COLO829 (cell line): ENCODE measurements around the gene OPCML.

Experiments used
- DNase-seq: peaks from one replicate; pipeline ENCODE4 v3.0.0; 2012; ENCODE audit warnings: low spot score

OPCML gene

GRCh38 chr11:133531971-133532651 is at the start of gene OPCML:
OPCML (minus strand) TSS chr11:133532501.
- DNase-seq = no peak

- no peak for DNase-seq
Measured at GRCh38 chr11:133581091-133581490, 48.8 kb upstream of the OPCML start.

GRCh38 chr11:133579165-133580031 is 47.1 kb upstream of the OPCML start:
- DNase-seq = no peak

- DNase-seq = no peak
Measured at GRCh38 chr11:133577403-133577802, 45.1 kb upstream of the OPCML start.

GRCh38 chr11:133576351-133576750 is 44.0 kb upstream of the OPCML start:
- DNase-seq = no peak

GRCh38 chr11:133573081-133573480 is 40.8 kb upstream of the OPCML start:
- no peak for DNase-seq

GRCh38 chr11:133570376-133570775 is 38.1 kb upstream of the OPCML start:
- DNase-seq = no peak

GRCh38 chr11:133563505-133564025 is 31.3 kb upstream of the OPCML start:
- DNase-seq = no peak

GRCh38 chr11:133560472-133560855 is 28.2 kb upstream of the OPCML start:
- DNase-seq = no peak

GRCh38 chr11:133559833-133560471 is 27.7 kb upstream of the OPCML start:
- DNase-seq = no peak

- no peak for DNase-seq
Measured at GRCh38 chr11:133559382-133559781, 27.1 kb upstream of the OPCML start.

- DNase-seq = no peak
Measured at GRCh38 chr11:133555034-133555433, 22.7 kb upstream of the OPCML start.

- DNase-seq = no peak
Measured at GRCh38 chr11:133553885-133554740, 21.8 kb upstream of the OPCML start.

- no peak for DNase-seq
Measured at GRCh38 chr11:133552938-133553337, 20.6 kb upstream of the OPCML start.

GRCh38 chr11:133551064-133551463 is 18.8 kb upstream of the OPCML start:
- no peak for DNase-seq

- DNase-seq = no peak
Measured at GRCh38 chr11:133549826-133550225, 17.5 kb upstream of the OPCML start.

GRCh38 chr11:133548641-133549040 is 16.3 kb upstream of the OPCML start:
- DNase-seq = no peak

- no peak for DNase-seq
Measured at GRCh38 chr11:133547808-133548494, 15.7 kb upstream of the OPCML start.

- no peak for DNase-seq
Measured at GRCh38 chr11:133545199-133545803, 13.0 kb upstream of the OPCML start.

- DNase-seq = no peak
Measured at GRCh38 chr11:133541720-133542095, 9.4 kb upstream of the OPCML start.
